WTC11 (cell line): ENCODE results near the gene TRIM50. TPM values are rescaled to one million over a fixed set of nuclear protein-coding genes. Genes with fewer than 3 reads are reported as not detected.

Experiments used
- ATAC-seq: fragments of 200-7000 bp; cut with Tn5 transposase; 2 replicates; pipeline ENCODE4 v1.10.0; 2021; ENCODE audit warnings: mild to moderate bottlenecking, moderate library complexity
- CTCF ChIA-PET: fragments of 300-600 bp; sonication (Branson Sonifier 250); formaldehyde crosslinking; loops from one replicate; lab custom pipeline; 2021; ENCODE audit warnings: antibody characterized with exemption; lab: Charles Lee
- POLR2A ChIA-PET: fragments of 350-600 bp; sonication (Branson Sonifier 250); formaldehyde crosslinking; loops from one replicate; lab custom pipeline; 2021; ENCODE audit warnings: antibody characterized with exemption; lab: Charles Lee
- DNase-seq: peaks from one replicate; pipeline ENCODE4 v3.0.0; 2021; ENCODE audit warnings: low spot score
- H3K27ac Mint-ChIP-seq: 2 replicates; pipeline ENCODE4 v1.8.0; 2021; ENCODE audit warnings: mixed read lengths
- H3K27me3 Mint-ChIP-seq: 2 replicates; pipeline ENCODE4 v1.8.0; 2021; ENCODE audit warnings: low read depth, mild to moderate bottlenecking, moderate library complexity, mixed read lengths
- H3K36me3 Mint-ChIP-seq: 2 replicates; pipeline ENCODE4 v1.8.0; 2021; ENCODE audit warnings: mixed read lengths
- H3K4me1 Mint-ChIP-seq: 2 replicates; pipeline ENCODE4 v1.8.0; 2022; ENCODE audit warnings: mixed read lengths
- H3K4me3 Mint-ChIP-seq: 2 replicates; pipeline ENCODE4 v1.8.0; 2021; ENCODE audit warnings: mild to moderate bottlenecking, moderate library complexity, mixed read lengths
- H3K9me3 Mint-ChIP-seq: 2 replicates; pipeline ENCODE4 v1.8.0; 2021; ENCODE audit warnings: mixed read lengths
- CBFB ChIP-seq: sonication (generic); formaldehyde crosslinking; IDR thresholded peaks from 2 replicates; pipeline ENCODE4 v1.8.1; 2022; ENCODE audit warnings: mild to moderate bottlenecking, low read depth, missing genetic modification reagents
- CREM ChIP-seq: sonication (generic); formaldehyde crosslinking; IDR thresholded peaks from 2 replicates; pipeline ENCODE4 v1.8.1; 2022; ENCODE audit warnings: mild to moderate bottlenecking, missing genetic modification reagents, moderate library complexity
- ELF4 ChIP-seq: sonication (generic); formaldehyde crosslinking; IDR thresholded peaks from 2 replicates; pipeline ENCODE4 v1.8.1; 2022; ENCODE audit warnings: low read depth, mild to moderate bottlenecking, moderate library complexity, missing genetic modification reagents
- EMX1 ChIP-seq: fragments of 250-450 bp; sonication (Bioruptor Pico); IDR thresholded peaks from 2 replicates; pipeline ENCODE4 v1.8.0; 2021; ENCODE audit warnings: mild to moderate bottlenecking
- GABPB1 ChIP-seq: sonication (generic); formaldehyde crosslinking; IDR thresholded peaks from 2 replicates; pipeline ENCODE4 v1.8.1; 2023; ENCODE audit warnings: mild to moderate bottlenecking, missing genetic modification reagents
- JAZF1 ChIP-seq: fragments of 250-450 bp; sonication (Bioruptor Pico); IDR thresholded peaks from 2 replicates; pipeline ENCODE4 v1.9.0; 2021; ENCODE audit warnings: moderate library complexity, mild to moderate bottlenecking, inconsistent platforms
- KAT7 ChIP-seq: sonication (generic); formaldehyde crosslinking; IDR thresholded peaks from 2 replicates; pipeline ENCODE4 v1.8.1; 2023; ENCODE audit warnings: missing genetic modification reagents, mild to moderate bottlenecking, borderline replicate concordance
- MXD4 ChIP-seq: fragments of 250-450 bp; sonication (Bioruptor Pico); IDR thresholded peaks from 2 replicates; pipeline ENCODE4 v1.8.0; 2021; ENCODE audit warnings: mild to moderate bottlenecking, moderate library complexity, borderline replicate concordance
- NFATC4 ChIP-seq: fragments of 250-450 bp; sonication (Bioruptor Pico); IDR thresholded peaks from 2 replicates; pipeline ENCODE4 v1.9.0; 2021; ENCODE audit warnings: mild to moderate bottlenecking
- NR1H2 ChIP-seq: sonication (generic); formaldehyde crosslinking; IDR thresholded peaks from 2 replicates; pipeline ENCODE4 v1.9.0; 2021; ENCODE audit warnings: mild to moderate bottlenecking, moderate library complexity, missing genetic modification reagents
- RELA ChIP-seq: sonication (generic); formaldehyde crosslinking; IDR thresholded peaks from 2 replicates; pipeline ENCODE4 v1.8.1; 2022; ENCODE audit warnings: missing genetic modification reagents, mild to moderate bottlenecking, borderline replicate concordance
- RORB ChIP-seq: fragments of 250-450 bp; sonication (Bioruptor Pico); IDR thresholded peaks from 2 replicates; pipeline ENCODE4 v1.9.0; 2021; ENCODE audit warnings: mild to moderate bottlenecking
- TCF7 ChIP-seq: sonication (generic); formaldehyde crosslinking; IDR thresholded peaks from 2 replicates; pipeline ENCODE4 v1.8.0; 2022; ENCODE audit warnings: mild to moderate bottlenecking, low read depth, missing genetic modification reagents, moderate library complexity
- TEAD1 ChIP-seq: sonication (generic); formaldehyde crosslinking; IDR thresholded peaks from 2 replicates; pipeline ENCODE4 v1.8.0; 2022; ENCODE audit warnings: mild to moderate bottlenecking, missing genetic modification reagents
- TP53 ChIP-seq: sonication (generic); formaldehyde crosslinking; IDR thresholded peaks from 2 replicates; pipeline ENCODE4 v1.8.1; 2023; ENCODE audit warnings: mild to moderate bottlenecking, missing genetic modification reagents
- USF2 ChIP-seq: sonication (generic); formaldehyde crosslinking; IDR thresholded peaks from 2 replicates; pipeline ENCODE4 v1.8.1; 2023; ENCODE audit warnings: mild to moderate bottlenecking, missing genetic modification reagents, moderate library complexity
- ZBTB21 ChIP-seq: sonication (generic); formaldehyde crosslinking; IDR thresholded peaks from 2 replicates; pipeline ENCODE4 v1.8.1; 2023; ENCODE audit warnings: mild to moderate bottlenecking, missing genetic modification reagents, borderline replicate concordance
- ZNF219 ChIP-seq: sonication (generic); formaldehyde crosslinking; IDR thresholded peaks from 2 replicates; pipeline ENCODE4 v1.8.0; 2023; ENCODE audit warnings: missing genetic modification reagents, mild to moderate bottlenecking, borderline replicate concordance
- ZNF232 ChIP-seq: sonication (generic); formaldehyde crosslinking; IDR thresholded peaks from 2 replicates; pipeline ENCODE4 v1.8.0; 2022; ENCODE audit warnings: mild to moderate bottlenecking, missing genetic modification reagents
- ZNF416 ChIP-seq: fragments of 250-450 bp; sonication (Bioruptor Pico); IDR thresholded peaks from 2 replicates; pipeline ENCODE4 v1.9.0; 2021; ENCODE audit warnings: mild to moderate bottlenecking, inconsistent platforms
- ZNF423 ChIP-seq: fragments of 250-450 bp; sonication (Bioruptor Pico); IDR thresholded peaks from 2 replicates; pipeline ENCODE4 v2.1.2; 2022; ENCODE audit warnings: mild to moderate bottlenecking, moderate library complexity
- ZNF512 ChIP-seq: sonication (generic); formaldehyde crosslinking; IDR thresholded peaks from 2 replicates; pipeline ENCODE4 v1.8.1; 2022; ENCODE audit warnings: missing genetic modification reagents, borderline replicate concordance
- ZSCAN18 ChIP-seq: fragments of 250-450 bp; sonication (Bioruptor Pico); IDR thresholded peaks from 2 replicates; pipeline ENCODE4 v2.1.2; 2022; ENCODE audit warnings: mild to moderate bottlenecking, moderate library complexity
- total RNA-seq: library from RNA; stranded (reverse); gene quantifications from 3 replicates; pipeline ENCODE4 v1.2.3, GENCODE V29; 2021
- TF ChIP-seq, protein P1 (sequence below): sonication (generic); formaldehyde crosslinking; IDR thresholded peaks from 2 replicates; pipeline ENCODE4 v1.8.1; 2022; ENCODE audit warnings: low read depth, mild to moderate bottlenecking, moderate library complexity, missing genetic modification reagents, borderline replicate concordance
- TF ChIP-seq, protein P2 (sequence below): sonication (generic); formaldehyde crosslinking; IDR thresholded peaks from 2 replicates; pipeline ENCODE4 v1.8.1; 2022; ENCODE audit warnings: mild to moderate bottlenecking, missing genetic modification reagents, moderate library complexity, borderline replicate concordance
- TF ChIP-seq, protein P3 (sequence below): fragments of 250-450 bp; sonication (Bioruptor Pico); IDR thresholded peaks from 2 replicates; pipeline ENCODE4 v1.9.0; 2021; ENCODE audit warnings: moderate library complexity, mild to moderate bottlenecking, inconsistent platforms, borderline replicate concordance

TRIM50 gene
- total RNA-seq, 1 experiment from 2014 or later, result 0.15 TPM

DNA sequence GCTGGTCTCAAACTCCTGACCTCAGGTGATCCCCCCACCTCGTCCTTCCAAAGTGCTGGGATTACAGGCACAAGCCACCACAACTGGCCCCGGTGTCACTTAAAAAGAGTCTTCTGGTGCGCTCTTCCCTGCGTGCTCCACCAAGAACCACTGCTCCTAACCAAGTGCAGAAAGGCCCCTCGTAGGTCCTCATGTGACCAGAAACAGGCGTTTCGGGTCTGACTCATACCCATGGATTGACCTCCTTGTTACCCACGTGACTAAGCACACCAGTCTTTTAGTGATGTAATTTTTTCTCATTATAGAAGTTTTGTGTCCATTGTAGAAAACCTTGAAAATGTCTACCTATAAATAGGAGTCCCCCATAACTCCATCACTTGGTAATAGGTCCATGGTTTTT is 14.0 kb upstream of the TRIM50 start (continued):
- no peak for TF ChIP-seq ZNF219 (CRISPR knock-in tag)
- TF ChIP-seq ZNF232, result no peak
- TF ChIP-seq, protein P1, sequence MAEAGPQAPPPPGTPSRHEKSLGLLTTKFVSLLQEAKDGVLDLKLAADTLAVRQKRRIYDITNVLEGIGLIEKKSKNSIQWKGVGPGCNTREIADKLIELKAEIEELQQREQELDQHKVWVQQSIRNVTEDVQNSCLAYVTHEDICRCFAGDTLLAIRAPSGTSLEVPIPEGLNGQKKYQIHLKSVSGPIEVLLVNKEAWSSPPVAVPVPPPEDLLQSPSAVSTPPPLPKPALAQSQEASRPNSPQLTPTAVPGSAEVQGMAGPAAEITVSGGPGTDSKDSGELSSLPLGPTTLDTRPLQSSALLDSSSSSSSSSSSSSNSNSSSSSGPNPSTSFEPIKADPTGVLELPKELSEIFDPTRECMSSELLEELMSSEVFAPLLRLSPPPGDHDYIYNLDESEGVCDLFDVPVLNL (CRISPR knock-in tag), result no peak
- no peak for TF ChIP-seq RORB (CRISPR knock-in tag)
- no peak for TF ChIP-seq NR1H2
- TF ChIP-seq TP53 (CRISPR knock-in tag), result no peak
- TF ChIP-seq, protein P2, sequence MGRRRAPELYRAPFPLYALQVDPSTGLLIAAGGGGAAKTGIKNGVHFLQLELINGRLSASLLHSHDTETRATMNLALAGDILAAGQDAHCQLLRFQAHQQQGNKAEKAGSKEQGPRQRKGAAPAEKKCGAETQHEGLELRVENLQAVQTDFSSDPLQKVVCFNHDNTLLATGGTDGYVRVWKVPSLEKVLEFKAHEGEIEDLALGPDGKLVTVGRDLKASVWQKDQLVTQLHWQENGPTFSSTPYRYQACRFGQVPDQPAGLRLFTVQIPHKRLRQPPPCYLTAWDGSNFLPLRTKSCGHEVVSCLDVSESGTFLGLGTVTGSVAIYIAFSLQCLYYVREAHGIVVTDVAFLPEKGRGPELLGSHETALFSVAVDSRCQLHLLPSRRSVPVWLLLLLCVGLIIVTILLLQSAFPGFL (CRISPR knock-in tag), result no peak
- TF ChIP-seq, protein P3, sequence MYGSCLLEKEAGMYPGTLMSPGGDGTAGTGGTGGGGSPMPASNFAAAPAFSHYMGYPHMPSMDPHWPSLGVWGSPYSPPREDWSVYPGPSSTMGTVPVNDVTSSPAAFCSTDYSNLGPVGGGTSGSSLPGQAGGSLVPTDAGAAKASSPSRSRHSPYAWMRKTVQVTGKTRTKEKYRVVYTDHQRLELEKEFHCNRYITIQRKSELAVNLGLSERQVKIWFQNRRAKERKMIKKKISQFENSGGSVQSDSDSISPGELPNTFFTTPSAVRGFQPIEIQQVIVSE (CRISPR knock-in tag), result no peak
- no peak for TF ChIP-seq ZNF512 (CRISPR knock-in tag)
- TF ChIP-seq JAZF1 (CRISPR knock-in tag), result no peak

- Mint-ChIP-seq H3K36me3 (no peaks in the 10 kb centered on the region), H3K9me3 (no peaks in the 10 kb centered on the region), H3K4me1 (peaks cover 31% of the 10 kb centered on the region), H3K27me3 (no peaks in the 10 kb centered on the region; the same call in 1 of the 2 replicates), H3K4me3 (no peak overlapping the region), H3K27ac (peak overlapping the region; percentile 77; the same call in 1 of the 2 replicates)
- ChIA-PET CTCF (interaction anchor here (0.6 to 3.4 kb wide), 6 partner anchors 9 to 83 kb away, joined by 3 to 26 read pairs (median 4); no protein-coding TSS in a partner anchor), POLR2A (interaction anchor here (0.6 to 1.0 kb wide), 5 partner anchors 9 to 175 kb away, joined by 3 to 8 read pairs (median 4); no protein-coding TSS in a partner anchor)
- DNase-seq (no peak), ATAC-seq (peak; percentile 80)
- no peak for TF ChIP-seq TEAD1 (CRISPR knock-in tag)
- no peak for TF ChIP-seq ZNF416 (CRISPR knock-in tag)
- no peak for TF ChIP-seq CBFB
- no peak for TF ChIP-seq ELF4 (CRISPR knock-in tag)
- TF ChIP-seq ZNF423 (CRISPR knock-in tag), result peak; percentile 61
- no peak for TF ChIP-seq TP53 (CRISPR knock-in tag)
Measured at GRCh38 chr7:73340514-73340913, 12.6 kb upstream of the TRIM50 start.

DNA sequence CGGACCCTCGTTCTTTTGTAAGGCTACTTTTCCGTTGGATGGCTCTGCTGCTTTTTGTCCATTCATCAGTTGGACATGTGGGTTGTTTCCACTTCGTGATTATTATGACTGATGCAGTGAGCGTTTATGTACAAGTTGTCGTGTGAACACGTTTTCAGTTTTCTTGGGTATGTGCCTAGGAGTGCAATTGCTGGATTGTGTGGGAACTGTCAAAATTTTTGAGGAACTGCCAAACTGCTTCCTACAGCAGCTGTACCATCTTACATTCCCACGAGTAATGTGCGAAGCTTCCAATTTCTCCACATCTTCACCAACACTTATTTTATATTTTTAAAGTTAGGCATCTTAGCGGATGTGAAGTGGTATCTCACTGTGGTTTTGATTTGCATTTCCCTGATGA is 10.4 kb upstream of the TRIM50 start:
- CTCF ChIA-PET, result no interaction called here
- POLR2A ChIA-PET, result no interaction called here
- ATAC-seq, result no peak
- TF ChIP-seq ZNF416 (CRISPR knock-in tag) (no peak), CREM (CRISPR knock-in tag) (no peak), GABPB1 (CRISPR knock-in tag) (no peak), NFATC4 (CRISPR knock-in tag) (no peak), EMX1 (no peak), TCF7 (CRISPR knock-in tag) (no peak), ZBTB21 (CRISPR knock-in tag) (no peak), KAT7 (CRISPR knock-in tag) (no peak), USF2 (no peak), ZSCAN18 (CRISPR knock-in tag) (no peak), MXD4 (CRISPR knock-in tag) (no peak), NR1H2 (no peak), RELA (CRISPR knock-in tag) (no peak)

More for the DNA sequence above, 10.4 kb upstream of the TRIM50 start:
- DNase-seq, result no peak
- no peak overlapping the region for H3K4me3 Mint-ChIP-seq
- no peaks in the 10 kb centered on the region for H3K9me3 Mint-ChIP-seq
- H3K36me3 Mint-ChIP-seq, result no peaks in the 10 kb centered on the region
- no peak overlapping the region for H3K27ac Mint-ChIP-seq
- H3K4me1 Mint-ChIP-seq, result peaks cover 29% of the 10 kb centered on the region
- no peaks in the 10 kb centered on the region for H3K27me3 Mint-ChIP-seq
